Transverse colon (tissue), 4 donors: ENCODE data around the gene IL9. TPM values are rescaled to one million over a fixed set of nuclear protein-coding genes. Genes with fewer than 3 reads are reported as not detected.

Experiments
- DNase-seq: peaks from one replicate; pipeline ENCODE4 v3.0.0-alpha.2; 2019
- H3K27ac ChIP-seq, 4 donors: fragments of 200-600 bp; sonication (generic); 2 replicates each; pipeline ENCODE4 v1.5.1; 2016 to 2018; ENCODE audit warnings: inconsistent platforms in 4 of 4
- H3K27me3 ChIP-seq: fragments of 200-600 bp; sonication (generic); 2 replicates; pipeline ENCODE4 v1.5.1; 2017; ENCODE audit warnings: inconsistent platforms
- H3K36me3 ChIP-seq, 4 donors: fragments of 200-600 bp; sonication (generic); 2 replicates each; pipeline ENCODE4 v1.5.1; 2017 to 2019; ENCODE audit warnings: inconsistent platforms in 4 of 4
- H3K4me1 ChIP-seq, 4 donors: fragments of 200-600 bp; sonication (generic); 2 replicates each; pipeline ENCODE4 v1.5.1; 2017 to 2020; ENCODE audit warnings: inconsistent platforms in 4 of 4
- H3K4me3 ChIP-seq, 4 donors: fragments of 200-600 bp; sonication (generic); 1 replicate in 1 of 4; 2 replicates in 3 of 4; pipeline versions ENCODE4 v1.5.1 to v1.6.1; 2017 to 2019; ENCODE audit warnings: inconsistent platforms in 4 of 4
- H3K9me3 ChIP-seq, 2 donors: fragments of 200-600 bp; sonication (generic); 2 replicates each; pipeline ENCODE4 v1.5.1; 2017 to 2019; ENCODE audit warnings: inconsistent platforms in 2 of 2
- CTCF ChIP-seq, 5 experiments: fragments of 200-600 bp in 3 of 5; fragments of 450-650 bp in 2 of 5; sonication (generic) in 3 of 5; IDR thresholded peaks; 1 replicate in 2 of 5; 2 replicates in 3 of 5; pipeline ENCODE4 v1.5.1; 2016 to 2017; ENCODE audit warnings: antibody characterized with exemption in 5 of 5, inconsistent platforms in 3 of 5, mild to moderate bottlenecking in 2 of 5, moderate library complexity in 1 of 5
- EP300 ChIP-seq: sonication (generic); formaldehyde crosslinking; IDR thresholded peaks from one replicate; pipeline ENCODE4 v1.6.1; 2017; ENCODE audit warnings: antibody characterized with exemption, low read depth
- POLR2A ChIP-seq: fragments of 450-650 bp; IDR thresholded peaks from one replicate; pipeline ENCODE4 v1.6.1; 2016; ENCODE audit warnings: antibody characterized with exemption, mild to moderate bottlenecking, moderate library complexity
- POLR2AphosphoS5 ChIP-seq, 3 donors: sonication (generic); formaldehyde crosslinking; IDR thresholded peaks; one replicate each; pipeline ENCODE4 v1.6.1; 2016; ENCODE audit warnings: antibody characterized with exemption in 3 of 3
- WGBS, 2 donors: methylation state at CpG; one replicate each; pipeline ENCODE4 v1.1.5; 2018; ENCODE audit warnings: low coverage in 1 of 2; 5-methylcytosine and 5-hydroxymethylcytosine counted together
- in situ Hi-C, 4 donors: fragments of 200-750 bp; cut with MboI; loops; one replicate each; pipeline versions ENCODE4 v1.15.0 to v1.15.1; 2017; ENCODE audit warnings: low sequenced_read_pairs in 3 of 4, low pct_ligation_motif_present in 1 of 4, low pct_unique_long_range_greater_than_20kb in 1 of 4
- intact Hi-C: fragments of 100-400 bp; cut with DNase I; formaldehyde crosslinking; loops from one replicate; pipeline ENCODE4 v1.15.1; 2023; ENCODE audit warnings: low total_unique reads
- total RNA-seq, 4 donors: library from RNA; depleted of rRNA; stranded (reverse); fragments of >200 nt; gene quantifications; one replicate each; pipeline ENCODE4 v1.1.0, GENCODE V29; 2016

The IL9 gene
- total RNA-seq, 4 donors from 2014 or later = not detected

GRCh38 chr5:135877570-135878155 lies 18.0 kb downstream of the IL9 start:
- Histone ChIP-seq H3K27ac (no peak overlapping the region), H3K36me3 (no peaks in the 10 kb centered on the region), H3K27me3 (no peaks in the 10 kb centered on the region), H3K9me3 (no peaks in the 10 kb centered on the region), H3K4me3 (no peak overlapping the region), H3K4me1 (peaks cover 0 to 5% (median 2%) of the 10 kb centered on the region in 4 donors)
- no peak for DNase-seq
- in situ Hi-C loops (no loop called here), intact Hi-C loops (no loop called here)
- no peak for TF ChIP-seq CTCF (IDR thresholded peaks at IDR 0.05)
- 70 to 80% methylated on average over 1 to 6 of the region's 6 CpGs for WGBS, 2 donors

GRCh38 chr5:135876146-135876545 lies 19.5 kb downstream of the IL9 start:
- peaks cover 0 to 5% (median 1%) of the 10 kb centered on the region in 4 donors for H3K4me1 ChIP-seq
- no peaks in the 10 kb centered on the region for H3K27me3 ChIP-seq
- WGBS, 2 donors = 72% methylated on average over 5 of the region's 5 CpGs
- TF ChIP-seq EP300 = no peak
- TF ChIP-seq POLR2A = no peak
- no peak for DNase-seq
- in situ Hi-C loops = no loop called here
- H3K36me3 ChIP-seq = no peaks in the 10 kb centered on the region
- intact Hi-C loops = no loop called here
- no peak overlapping the region for H3K4me3 ChIP-seq
- H3K27ac ChIP-seq = no peak overlapping the region
- no peaks in the 10 kb centered on the region for H3K9me3 ChIP-seq

- H3K9me3 ChIP-seq = no peaks in the 10 kb centered on the region
- no peak for DNase-seq
- no peaks in the 10 kb centered on the region for H3K36me3 ChIP-seq
- H3K27me3 ChIP-seq = no peaks in the 10 kb centered on the region
- 86 to 87% methylated on average over 3 of the region's 3 CpGs for WGBS, 2 donors
- no peak for TF ChIP-seq POLR2AphosphoS5 (IDR thresholded peaks at IDR 0.05)
- no peak overlapping the region for H3K4me3 ChIP-seq
- in situ Hi-C loops = no loop called here
- intact Hi-C loops = no loop called here
- peaks cover 0 to under 1% (median 0%) of the 10 kb centered on the region in 4 donors for H3K4me1 ChIP-seq
- H3K27ac ChIP-seq = no peak overlapping the region
These were observed 20.1 kb downstream of the IL9 start for GRCh38 chr5:135875567-135875966.

- no peak overlapping the region for H3K27ac ChIP-seq
- peaks cover 0 to 11% (median 4%) of the 10 kb centered on the region in 4 donors for H3K4me1 ChIP-seq
- intact Hi-C loops (no loop called here), in situ Hi-C loops (no loop called here)
- no peak overlapping the region for H3K4me3 ChIP-seq
- TF ChIP-seq EP300 (no peak), POLR2AphosphoS5 (IDR thresholded peaks at IDR 0.05) (no peak), CTCF (IDR thresholded peaks at IDR 0.05) (no peak), POLR2A (no peak)
- 65% methylated on average over 3 of the region's 3 CpGs; no CpG with 5 or more reads in 1 of the 2 donors for WGBS, 2 donors
- no peaks in the 10 kb centered on the region for H3K27me3 ChIP-seq
- no peak for DNase-seq
- H3K36me3 ChIP-seq = no peaks in the 10 kb centered on the region
- no peaks in the 10 kb centered on the region for H3K9me3 ChIP-seq
These were observed 21.2 kb downstream of the IL9 start for GRCh38 chr5:135874461-135874860.

GRCh38 chr5:135873831-135874230 lies 21.8 kb downstream of the IL9 start:
- 78 to 83% methylated on average over 4 to 5 of the region's 5 CpGs for WGBS, 2 donors
- no peaks in the 10 kb centered on the region for H3K9me3 ChIP-seq
- TF ChIP-seq POLR2AphosphoS5 (IDR thresholded peaks at IDR 0.05) = no peak
- TF ChIP-seq POLR2A = no peak
- no peak for TF ChIP-seq EP300
- TF ChIP-seq CTCF (IDR thresholded peaks at IDR 0.05) = no peak
- intact Hi-C loops (no loop called here), in situ Hi-C loops (no loop called here)
- no peak overlapping the region for H3K27ac ChIP-seq
- H3K27me3 ChIP-seq = no peaks in the 10 kb centered on the region
- no peak for DNase-seq
- peaks cover 0 to 12% (median 5%) of the 10 kb centered on the region in 4 donors for H3K4me1 ChIP-seq
- H3K4me3 ChIP-seq = no peak overlapping the region
- H3K36me3 ChIP-seq = no peaks in the 10 kb centered on the region
